Mucosa of gallbladder (tissue), 1 donor: Measurements from ENCODE around the gene VAMP5. TPM values are rescaled to one million over a fixed set of nuclear protein-coding genes. Genes with fewer than 3 reads are reported as not detected.
A peak's percentile ranks its signal among the peaks of the same experiment; 100 is the strongest.
"Not testable (repeated sequence)": the region's sequence is repeated elsewhere in the genome, so short reads cannot be mapped to it uniquely, and the experiment has no call there.

Experiments
- DNase-seq: peaks from one replicate; pipeline ENCODE4 v3.0.0-alpha.2; 2020; ENCODE audit warnings: low spot score
- total RNA-seq: library from RNA; stranded (reverse); gene quantifications from one replicate; pipeline ENCODE4 v1.2.1, GENCODE V29; 2021
- donor health status: DM: no; HTN: no; CAD: no.

VAMP5 gene
- total RNA-seq, 1 donor from 2014 or later: 48.8 TPM

DNA sequence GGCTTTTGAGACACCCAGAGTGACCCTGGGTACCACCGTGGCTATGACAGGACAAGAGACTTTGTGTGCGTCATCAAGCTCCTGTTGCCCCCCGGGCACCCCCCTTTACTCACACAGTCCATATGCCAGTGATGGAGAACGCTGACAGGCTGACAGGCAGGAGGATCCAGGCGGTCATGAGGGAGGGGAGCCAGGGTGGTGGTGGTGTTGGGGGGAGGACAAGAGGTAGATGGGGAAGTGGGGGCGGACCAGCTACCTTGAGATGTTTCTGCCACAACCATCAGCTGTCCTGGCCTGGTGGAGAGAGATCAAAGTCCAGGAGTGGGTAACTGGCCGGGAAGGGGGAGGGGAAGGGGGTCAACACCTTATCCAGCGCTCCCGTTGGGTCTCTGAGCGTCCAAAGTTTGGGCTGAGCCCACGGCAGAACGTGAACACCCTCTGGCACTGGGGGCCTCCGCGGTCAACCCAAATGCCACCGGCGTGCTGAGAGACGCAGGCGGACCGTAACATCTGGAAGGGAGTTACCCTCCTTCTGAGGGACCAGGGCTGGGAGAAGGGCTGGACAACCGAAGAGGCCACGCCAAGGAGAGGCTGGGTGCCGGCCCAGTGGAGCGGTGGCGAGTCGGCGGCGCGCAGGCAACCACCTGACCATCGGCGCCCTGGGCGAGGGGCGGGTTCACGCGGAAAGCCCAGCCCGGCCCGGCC lies 17.7 kb downstream of the VAMP5 start:
- peak; percentile 55 for DNase-seq

DNA sequence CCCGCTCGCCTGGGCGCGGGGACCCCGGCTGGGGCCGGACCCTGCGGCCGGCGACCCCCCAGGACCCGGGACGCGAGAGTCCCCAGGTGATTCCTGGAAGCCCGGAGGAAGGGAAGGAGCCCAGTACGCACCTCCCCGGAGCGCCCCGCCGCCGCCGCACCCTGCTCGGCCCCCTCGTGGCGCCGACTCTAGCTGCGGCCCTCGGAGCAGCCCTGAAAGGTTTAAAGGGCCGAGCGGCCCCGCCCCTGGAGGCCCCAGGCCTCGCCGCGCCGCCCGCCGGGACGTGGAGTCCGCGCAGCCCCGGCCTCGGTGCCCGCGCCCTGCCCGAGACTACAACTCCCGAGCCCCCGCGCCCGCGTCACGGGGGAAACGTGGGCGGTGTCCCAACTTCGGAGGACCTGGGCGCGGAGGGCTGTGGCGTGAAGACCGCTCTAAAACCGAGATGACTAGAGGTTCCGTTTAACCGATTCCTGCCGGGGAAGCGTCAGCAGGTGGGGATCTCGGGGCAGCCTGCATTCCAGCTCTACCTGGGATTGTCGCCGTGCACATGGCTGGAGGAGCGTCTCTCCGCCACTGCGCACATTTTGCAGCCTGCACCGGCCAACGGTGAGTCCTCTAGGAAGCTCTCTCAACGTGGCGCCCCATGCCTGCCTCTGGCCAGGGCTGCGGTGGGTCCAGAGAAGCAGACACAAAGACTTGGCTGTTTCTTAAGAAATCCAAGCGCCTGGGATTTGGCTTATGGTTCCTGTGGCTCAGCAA lies 18.4 kb downstream of the VAMP5 start, which contains the start of gene TMEM150A:
TSS of gene TMEM150A (minus strand) at position 223 of the 759 bp plus-strand sequence. CDS start 750 bp downstream, outside the sequence.
- peak; percentile 94 for DNase-seq

DNA sequence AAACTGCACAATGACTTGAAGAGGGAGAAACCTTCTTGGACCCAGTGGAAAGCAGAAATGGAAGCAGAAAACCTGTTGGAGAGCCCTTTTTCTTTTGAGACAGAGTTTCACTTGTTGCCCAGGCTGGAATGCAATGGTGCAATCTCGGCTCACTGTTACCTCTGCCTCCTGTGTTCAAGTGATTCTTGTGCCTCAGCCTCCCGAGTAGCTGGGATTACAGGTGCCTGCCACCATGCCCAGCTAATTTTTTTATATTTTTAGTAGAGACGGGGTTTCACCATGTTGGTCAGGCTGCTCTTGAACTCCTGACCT lies 19.9 kb downstream of the VAMP5 start:
- not testable (repeated sequence) for DNase-seq

DNA sequence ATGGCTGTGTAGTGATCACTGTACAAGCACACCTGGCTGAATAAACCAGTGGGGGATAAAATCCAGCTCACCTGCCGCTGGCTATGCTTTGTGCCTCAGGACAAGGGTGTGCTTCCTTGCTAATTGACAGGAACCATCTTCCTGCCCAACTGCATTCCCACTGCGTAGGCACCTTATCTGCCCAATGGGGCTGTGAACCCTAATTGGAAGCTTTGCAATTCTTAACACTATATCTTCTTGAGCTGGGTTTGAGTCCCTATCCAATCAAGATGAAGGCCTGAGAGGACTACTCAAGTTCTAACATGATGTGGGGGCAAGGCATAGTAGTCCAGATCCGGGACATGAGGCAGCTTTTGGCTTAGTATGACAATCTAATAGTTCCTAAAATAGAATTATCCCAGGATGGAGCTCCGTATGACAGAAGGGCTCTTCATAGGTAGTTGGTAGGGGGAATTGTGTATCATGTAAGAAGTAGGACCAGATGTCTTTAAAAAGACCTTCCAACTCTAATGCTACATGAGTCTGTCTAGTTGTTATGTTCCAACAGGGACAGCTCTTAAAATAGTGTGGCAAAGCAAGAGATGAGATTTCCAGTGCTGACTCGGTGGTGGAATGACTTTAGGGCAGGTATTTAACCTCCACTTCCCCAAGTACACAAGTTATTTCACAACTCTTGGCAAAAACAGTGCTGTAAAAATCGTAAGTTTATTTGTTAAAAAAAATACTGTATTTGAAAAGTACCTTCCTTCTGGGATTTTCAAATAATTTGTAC lies 20.5 kb downstream of the VAMP5 start:
- DNase-seq: no peak

DNA sequence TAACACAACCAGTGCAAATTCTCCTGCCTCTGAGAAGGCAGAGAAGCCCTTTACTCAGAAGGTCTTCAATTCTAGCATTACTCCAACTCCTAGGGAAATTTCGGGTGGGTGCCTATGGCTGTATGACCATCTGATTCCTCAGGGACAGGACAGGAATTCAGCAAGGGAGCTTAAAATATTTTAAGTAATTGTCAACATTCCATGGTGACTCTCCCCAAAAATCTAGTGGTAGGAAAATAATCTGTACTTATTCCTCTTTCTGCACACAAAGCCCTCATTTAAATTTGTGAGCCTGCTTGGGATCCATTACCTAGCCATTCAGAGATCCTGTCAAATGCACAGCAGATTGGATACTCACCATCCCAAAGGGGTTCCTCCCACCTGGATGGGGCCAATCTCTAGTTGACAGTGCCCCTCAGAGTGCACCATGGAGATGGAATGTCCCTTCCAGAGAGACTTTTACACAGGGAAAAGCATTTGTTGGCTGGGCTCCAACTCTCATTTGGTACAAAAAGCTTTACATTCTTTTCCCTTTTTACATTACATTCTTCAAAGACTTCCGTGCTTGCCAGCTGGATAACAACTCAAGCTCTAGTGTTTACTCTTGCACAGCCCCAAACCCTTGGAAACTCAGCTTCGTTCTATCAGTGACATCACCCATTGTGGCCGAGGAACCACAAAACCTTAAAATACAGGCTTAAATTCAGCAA lies 21.3 kb downstream of the VAMP5 start:
- no peak for DNase-seq

DNA sequence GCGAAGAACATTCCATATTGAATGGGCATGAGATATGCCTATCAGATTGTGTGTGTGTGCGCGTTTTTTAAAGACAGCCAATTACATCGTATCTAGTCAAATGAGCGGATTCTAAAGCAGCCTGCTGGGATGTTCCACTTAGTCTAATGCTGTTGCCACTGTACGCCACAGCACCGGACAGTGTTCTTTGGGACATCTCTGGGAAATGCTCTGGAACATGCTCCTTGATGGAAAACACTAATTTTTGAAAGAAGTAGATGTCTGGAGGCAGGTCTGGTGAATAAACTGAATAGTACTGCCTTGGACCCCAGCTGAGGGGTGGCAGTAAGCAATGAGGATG lies 21.9 kb downstream of the VAMP5 start:
- no peak for DNase-seq

DNA sequence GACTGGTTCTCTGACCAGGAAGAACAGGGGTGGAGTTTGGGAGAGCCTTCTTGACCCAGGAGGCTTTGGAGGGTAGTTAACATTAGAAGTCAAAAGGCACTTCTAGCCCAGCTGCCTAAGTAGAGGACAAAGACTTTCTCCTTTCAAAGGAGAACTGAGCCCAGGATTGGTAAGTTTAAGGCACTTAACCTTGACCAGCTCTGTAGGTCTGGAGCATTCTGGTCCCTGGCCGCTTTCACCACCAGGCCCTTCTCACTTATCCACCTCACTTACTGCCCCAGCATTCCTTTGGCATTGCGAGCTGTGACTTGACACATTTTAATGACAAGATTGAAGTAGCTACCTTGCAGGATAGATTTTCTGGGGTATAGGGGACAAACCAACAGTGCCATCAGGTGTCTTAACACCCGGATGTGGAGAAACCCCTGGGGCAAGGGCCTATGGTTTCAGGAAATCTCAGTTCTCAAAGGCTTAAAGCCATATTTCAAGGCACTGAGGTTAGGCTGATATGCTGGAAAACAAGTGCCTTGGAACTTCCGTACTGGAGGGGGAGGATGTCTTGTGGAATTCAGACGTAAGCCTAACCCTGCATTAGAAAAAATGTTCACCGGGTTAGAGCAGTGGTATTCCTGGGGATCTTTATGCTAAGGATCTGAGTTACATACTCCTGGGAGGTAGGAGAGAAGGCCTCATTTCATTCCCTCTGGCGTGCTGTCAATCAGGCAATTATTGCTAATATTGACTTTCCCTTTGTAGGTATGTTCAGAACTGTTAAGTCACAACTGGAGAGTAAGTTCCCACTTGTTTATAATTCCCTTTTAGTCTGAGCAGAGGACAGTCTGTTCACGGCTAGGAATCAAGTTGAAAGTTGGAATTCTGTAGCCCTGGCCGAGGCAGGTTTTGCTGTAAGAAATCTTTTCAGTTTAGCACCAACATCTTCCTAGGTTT lies 23.3 kb downstream of the VAMP5 start:
- no peak for DNase-seq

DNA sequence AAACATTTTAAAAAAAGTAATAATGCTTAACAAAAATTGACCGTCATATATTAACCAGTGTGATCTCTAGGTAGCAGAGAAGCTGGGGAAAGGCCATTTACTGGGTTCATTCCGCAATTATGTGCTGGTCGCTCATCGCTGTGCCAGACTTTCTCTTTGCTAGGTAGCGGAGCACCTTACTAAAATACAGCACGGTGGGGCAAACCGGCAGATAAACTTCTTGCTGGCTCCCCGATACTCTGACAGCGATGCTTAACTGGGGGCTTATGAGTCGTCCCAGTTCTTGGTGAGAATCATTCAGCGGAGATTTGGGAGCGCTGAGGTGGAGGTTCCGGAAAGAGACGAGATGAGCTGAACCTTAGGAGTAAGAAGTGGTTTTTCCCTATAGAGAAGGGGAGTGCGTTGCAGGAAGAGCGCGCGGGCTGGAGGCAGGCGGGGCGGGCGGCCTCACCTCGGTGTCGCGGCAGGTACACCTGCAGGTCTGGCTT lies 27.0 kb downstream of the VAMP5 start:
- no peak for DNase-seq

DNA sequence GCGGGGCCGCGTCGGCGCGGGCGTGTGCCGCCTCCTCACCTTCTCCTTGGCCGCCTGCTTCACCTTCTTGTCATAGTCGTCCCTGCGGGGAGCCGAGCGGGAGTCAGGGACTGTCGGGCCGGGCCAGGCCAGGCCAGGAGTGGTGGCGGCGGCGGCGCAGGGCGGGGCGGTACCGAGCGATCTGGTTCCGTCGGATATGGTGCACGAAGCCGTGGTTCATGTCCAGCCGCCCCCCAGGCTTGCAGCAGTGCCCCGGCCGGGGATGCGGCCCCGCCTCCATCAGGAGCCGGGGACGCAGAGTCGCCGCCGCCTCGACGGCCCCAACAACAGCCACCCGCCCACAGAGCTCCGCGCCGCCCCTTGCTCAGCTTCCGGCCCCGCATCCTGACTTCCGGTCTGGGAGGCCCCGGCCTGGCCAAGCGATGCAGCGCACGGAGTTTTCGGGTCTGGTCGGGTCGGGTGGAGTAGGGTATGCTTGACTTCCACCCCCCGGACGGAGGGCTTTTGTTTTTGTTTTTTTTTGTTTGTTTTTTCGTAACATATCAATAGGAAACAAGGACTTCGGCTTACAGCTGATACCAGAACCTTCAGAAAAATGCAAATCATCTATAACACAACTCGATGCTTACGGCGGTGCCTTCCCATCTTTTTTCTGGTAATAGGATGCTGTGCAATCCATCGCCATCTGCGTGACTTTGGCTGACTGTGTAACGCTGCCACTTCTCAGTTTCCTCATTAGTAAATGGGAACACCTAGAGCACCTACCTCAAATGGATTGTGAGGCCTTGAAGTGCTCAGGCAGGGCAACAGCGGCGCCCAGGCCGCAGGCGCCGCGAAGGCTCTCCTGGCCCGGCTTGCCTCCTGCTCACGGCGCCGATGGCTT lies 27.7 kb downstream of the VAMP5 start, which contains the start of gene C2orf68:
TSS of gene C2orf68 (minus strand) at position 362 of the 883 bp plus-strand sequence. CDS start at position 280, 82 bp downstream.
- DNase-seq: peak; percentile 87

DNA sequence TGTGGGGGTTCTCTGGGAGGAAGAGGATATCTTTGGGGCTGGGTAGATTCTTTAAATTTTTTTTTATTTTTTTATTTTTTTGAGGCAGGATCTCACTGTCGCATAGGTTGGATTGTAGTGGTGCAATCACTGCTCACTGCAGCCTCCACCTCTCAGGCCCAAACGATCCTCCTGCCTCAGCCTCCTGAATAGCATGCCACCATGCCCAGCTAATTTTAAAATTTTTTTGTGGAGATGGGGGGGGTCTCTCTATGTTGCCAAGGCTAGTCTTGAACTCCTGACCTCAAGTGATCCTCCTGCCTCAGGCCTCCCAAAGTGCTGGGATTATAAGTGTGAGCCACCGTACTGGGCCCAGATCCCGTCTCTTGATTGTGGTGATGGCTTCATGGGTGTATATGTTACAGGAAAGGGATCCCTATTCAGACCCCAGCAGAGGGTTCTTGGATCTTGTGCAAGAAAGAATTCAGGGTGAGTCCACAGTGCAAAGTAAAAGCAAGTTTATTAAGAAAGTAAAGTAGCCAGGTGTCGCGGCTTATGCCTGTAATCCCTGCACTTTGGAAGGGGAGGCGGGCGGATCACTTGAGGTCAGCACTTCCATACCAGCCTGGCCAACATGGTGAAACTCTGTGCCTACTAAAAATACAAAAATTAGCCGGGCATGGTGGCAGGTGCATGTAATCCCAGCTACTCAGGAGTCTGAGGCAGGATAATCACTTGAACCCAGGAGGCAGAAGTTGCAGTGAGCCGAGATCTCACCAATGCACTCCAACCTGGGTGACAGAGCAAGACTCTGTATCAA lies 29.7 kb downstream of the VAMP5 start:
- no peak for DNase-seq

DNA sequence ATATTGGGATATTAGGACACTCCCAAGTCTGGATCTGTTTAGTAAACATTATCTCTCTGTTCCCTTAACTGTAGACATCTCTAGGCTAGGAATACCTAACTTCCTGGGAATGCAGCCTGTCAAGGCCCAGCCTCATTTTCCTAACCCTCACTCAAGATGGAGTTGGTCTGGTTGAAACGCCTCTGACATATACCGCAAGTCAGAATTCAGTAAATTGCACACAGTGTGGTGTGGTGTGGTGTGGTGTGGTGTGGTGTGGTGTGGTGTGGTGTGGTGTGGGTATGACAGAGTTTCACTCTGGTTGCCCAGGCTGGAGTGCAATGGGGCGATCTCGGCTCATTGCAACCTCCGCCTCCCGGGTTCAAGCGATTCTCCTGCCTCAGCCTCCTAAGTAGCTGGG lies 30.5 kb downstream of the VAMP5 start:
- DNase-seq: not testable (repeated sequence)

DNA sequence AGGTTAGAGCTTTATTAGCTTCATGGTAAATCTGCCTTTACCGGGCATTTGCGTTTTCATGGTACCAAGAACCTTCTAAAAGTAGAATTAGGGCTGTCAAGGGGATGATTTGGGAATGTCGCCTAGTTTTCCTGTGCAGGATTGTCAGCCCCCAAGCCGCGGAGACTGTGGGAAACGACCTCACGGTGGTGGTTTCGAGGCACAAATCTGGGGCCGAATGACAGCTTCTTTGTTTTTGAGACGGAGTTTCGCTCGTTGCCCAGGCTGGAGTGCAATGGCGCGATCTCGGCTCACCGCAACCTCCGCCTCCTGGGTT lies 31.1 kb downstream of the VAMP5 start:
- DNase-seq: no peak

DNA sequence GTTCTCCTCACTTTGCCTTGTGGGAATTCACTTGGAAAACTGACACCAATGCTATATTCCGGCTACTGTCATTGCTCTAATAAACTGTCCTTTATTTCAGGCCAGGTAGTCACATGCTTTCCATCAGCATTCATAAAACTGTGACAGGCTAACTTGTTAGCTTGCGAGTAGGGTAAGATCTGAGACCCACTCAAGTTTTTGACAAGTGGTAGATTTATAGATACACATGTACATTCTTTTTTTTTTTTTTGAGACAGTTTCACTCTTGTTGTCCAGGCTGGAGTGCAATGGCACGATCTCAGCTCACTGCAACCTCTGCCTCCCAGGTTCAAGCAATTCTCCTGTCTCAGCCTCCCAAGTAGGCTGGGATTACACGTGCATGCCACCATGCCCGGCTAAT lies 33.5 kb downstream of the VAMP5 start:
- DNase-seq: not testable (repeated sequence)

DNA sequence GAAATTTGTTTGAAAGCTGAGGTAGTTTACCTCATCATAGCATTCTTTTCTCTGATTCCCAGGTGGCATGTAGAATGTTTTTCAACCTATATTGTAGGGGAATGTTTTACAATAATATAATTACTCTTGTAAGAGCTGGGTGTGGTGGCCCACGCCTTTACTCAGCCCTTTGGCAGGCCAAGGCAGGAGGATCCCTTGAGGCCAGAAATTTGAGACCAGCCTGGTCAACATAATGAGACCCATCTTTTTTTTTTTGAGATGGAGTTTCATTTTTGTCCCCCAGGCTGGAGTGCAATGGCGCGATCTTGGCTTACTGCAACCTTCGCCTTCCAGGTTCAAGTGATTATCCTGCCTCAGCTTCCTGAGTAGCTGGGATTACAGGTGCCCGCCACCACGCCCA lies 35.4 kb downstream of the VAMP5 start:
- DNase-seq: no peak

DNA sequence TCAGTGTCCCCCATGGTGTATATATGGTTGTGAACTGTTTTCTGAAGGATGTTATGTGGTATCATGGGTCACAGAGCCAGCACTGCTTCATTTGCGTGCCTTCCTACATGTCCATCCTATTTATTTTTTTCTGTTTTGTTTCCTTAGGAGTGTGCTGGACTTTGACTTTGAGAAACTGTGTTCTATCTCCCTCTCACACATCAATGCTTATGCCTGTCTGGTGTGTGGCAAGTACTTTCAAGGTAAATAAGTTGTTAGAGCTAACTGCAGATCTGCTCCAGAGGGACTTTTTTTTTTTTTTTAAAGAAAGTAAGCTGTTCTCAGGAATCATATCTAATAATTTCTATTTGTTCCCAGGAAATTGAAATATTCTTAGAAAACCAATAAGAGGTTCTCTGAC lies 37.1 kb downstream of the VAMP5 start:
- no peak for DNase-seq

DNA sequence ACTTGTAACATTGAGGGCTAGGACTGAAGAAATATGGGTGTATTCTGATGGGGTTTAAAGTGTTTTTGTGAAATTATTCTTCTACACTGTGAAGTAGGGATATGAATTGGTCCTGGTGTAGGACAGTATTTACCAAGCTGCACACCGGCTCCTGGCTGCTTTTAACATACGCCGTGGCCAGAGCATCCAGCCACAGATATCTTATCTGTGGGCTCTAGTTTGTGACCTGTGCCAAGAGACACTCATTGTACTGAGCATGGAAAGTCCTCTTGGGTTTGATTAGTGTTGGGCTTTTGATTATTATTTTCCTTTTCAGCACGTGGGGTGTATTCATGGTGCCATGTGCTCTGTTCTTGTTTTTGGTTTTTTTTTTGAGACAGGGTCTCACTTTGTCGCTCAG lies 39.8 kb downstream of the VAMP5 start:
- no peak for DNase-seq

DNA sequence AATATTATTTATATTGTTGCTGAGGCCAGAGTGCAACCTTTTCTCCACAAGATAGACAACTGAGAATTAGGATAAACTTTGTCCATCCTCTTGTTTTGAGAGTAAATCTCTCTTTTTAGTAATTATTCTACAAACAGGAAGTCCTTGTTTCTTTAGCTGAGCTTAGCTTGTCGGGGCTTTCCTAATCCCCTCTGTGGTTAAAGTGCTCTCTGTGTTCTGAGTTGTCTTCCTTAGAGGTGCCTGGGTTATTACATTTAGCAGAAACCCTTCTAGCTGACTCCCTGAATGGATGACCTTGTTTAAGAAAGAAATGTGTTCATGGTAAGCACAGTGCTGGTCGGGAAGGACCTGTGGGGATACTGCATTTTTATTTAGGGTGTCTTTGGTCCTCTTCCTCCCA lies 44.4 kb downstream of the VAMP5 start:
- DNase-seq: no peak

DNA sequence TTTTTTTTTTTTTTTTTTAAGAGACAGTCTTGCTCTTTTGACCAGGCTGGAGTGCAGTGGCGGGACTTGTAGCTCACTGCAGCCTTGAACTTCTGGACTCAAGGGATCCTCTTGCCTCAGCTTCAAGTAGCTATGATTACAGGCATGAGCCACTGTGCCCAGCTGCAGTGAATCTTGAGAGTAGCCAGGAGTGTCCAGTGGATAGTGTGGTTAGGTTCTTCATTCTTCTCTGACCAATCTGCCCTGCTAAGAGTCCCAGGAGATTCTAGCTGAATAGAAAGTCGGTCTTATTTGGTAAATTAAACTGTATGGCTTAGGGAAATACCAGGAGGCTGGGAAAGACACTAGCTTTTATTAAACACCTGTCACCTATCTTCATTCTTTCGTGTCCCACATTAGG lies 47.1 kb downstream of the VAMP5 start:
- no peak for DNase-seq

DNA sequence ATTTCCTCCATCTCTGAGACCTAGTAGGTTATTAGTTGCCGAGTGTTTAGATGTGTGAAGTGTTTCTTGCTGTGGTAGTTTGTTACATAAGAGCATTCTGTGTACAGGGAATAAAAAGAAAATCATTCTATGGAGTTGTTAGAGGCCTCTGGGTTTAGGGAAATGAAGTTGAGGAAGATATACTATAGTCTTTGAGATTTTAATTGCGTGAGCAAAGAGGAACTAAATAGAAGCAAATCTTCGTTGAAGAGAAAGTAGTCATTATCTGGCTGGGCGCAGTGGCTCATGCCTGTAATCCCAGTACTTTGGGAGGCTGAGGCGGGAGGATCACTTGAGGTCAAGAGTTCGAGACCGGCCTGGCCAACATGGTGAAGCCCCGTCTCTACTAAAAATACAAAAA lies 50.8 kb downstream of the VAMP5 start:
- no peak for DNase-seq
